ENCODE measurements around the gene ISY1.

ISY1 gene

GRCh38 chr3:129161860-129162271, 1.0 kb upstream of the ISY1 start:
- TF ChIP-seq CREB1 (IDR thresholded peaks at IDR 0.05; ENCODE audit: low read depth) (no peak), ZBTB7A (IDR thresholded peaks at IDR 0.05; ENCODE audit: low read depth) (no peak), TAF1 (IDR thresholded peaks at IDR 0.05; ENCODE audit: low read depth) (no peak), CEBPB (IDR thresholded peaks at IDR 0.05) (no peak), EGR1 (IDR thresholded peaks at IDR 0.05) (no peak), YY1 (IDR thresholded peaks at IDR 0.05; ENCODE audit: low read depth) (no peak), EP300 (IDR thresholded peaks at IDR 0.05; ENCODE audit: borderline replicate concordance) (no peak), MAX (IDR thresholded peaks at IDR 0.05) (no peak)
- TF ChIP-seq, protein P1, sequence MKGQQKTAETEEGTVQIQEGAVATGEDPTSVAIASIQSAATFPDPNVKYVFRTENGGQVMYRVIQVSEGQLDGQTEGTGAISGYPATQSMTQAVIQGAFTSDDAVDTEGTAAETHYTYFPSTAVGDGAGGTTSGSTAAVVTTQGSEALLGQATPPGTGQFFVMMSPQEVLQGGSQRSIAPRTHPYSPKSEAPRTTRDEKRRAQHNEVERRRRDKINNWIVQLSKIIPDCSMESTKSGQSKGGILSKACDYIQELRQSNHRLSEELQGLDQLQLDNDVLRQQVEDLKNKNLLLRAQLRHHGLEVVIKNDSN (IDR thresholded peaks at IDR 0.05), result no peak

- TF ChIP-seq EGR1 (IDR thresholded peaks at IDR 0.05) (no peak), RAD21 (IDR thresholded peaks at IDR 0.05; ENCODE audit: low read depth) (no peak), TEAD4 (IDR thresholded peaks at IDR 0.05) (no peak), ZBTB7A (IDR thresholded peaks at IDR 0.05; ENCODE audit: low read depth) (no peak), MAX (IDR thresholded peaks at IDR 0.05) (no peak), CREB1 (IDR thresholded peaks at IDR 0.05; ENCODE audit: low read depth) (no peak), NFIC (IDR thresholded peaks at IDR 0.05) (no peak), TCF12 (IDR thresholded peaks at IDR 0.05; ENCODE audit: low read depth) (no peak), FOXM1 (IDR thresholded peaks at IDR 0.05; ENCODE audit: borderline replicate concordance, low read depth) (no peak), YY1 (IDR thresholded peaks at IDR 0.05; ENCODE audit: low read depth) (no peak), CEBPB (IDR thresholded peaks at IDR 0.05) (no peak), EP300 (IDR thresholded peaks at IDR 0.05; ENCODE audit: borderline replicate concordance) (no peak), TAF1 (IDR thresholded peaks at IDR 0.05; ENCODE audit: low read depth) (no peak)
- TF ChIP-seq, protein P1 (IDR thresholded peaks at IDR 0.05), result no peak
- TF ChIP-seq, protein P2, sequence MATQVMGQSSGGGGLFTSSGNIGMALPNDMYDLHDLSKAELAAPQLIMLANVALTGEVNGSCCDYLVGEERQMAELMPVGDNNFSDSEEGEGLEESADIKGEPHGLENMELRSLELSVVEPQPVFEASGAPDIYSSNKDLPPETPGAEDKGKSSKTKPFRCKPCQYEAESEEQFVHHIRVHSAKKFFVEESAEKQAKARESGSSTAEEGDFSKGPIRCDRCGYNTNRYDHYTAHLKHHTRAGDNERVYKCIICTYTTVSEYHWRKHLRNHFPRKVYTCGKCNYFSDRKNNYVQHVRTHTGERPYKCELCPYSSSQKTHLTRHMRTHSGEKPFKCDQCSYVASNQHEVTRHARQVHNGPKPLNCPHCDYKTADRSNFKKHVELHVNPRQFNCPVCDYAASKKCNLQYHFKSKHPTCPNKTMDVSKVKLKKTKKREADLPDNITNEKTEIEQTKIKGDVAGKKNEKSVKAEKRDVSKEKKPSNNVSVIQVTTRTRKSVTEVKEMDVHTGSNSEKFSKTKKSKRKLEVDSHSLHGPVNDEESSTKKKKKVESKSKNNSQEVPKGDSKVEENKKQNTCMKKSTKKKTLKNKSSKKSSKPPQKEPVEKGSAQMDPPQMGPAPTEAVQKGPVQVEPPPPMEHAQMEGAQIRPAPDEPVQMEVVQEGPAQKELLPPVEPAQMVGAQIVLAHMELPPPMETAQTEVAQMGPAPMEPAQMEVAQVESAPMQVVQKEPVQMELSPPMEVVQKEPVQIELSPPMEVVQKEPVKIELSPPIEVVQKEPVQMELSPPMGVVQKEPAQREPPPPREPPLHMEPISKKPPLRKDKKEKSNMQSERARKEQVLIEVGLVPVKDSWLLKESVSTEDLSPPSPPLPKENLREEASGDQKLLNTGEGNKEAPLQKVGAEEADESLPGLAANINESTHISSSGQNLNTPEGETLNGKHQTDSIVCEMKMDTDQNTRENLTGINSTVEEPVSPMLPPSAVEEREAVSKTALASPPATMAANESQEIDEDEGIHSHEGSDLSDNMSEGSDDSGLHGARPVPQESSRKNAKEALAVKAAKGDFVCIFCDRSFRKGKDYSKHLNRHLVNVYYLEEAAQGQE (IDR thresholded peaks at IDR 0.05; ENCODE audit: low read depth), result no peak
Observed at GRCh38 chr3:129144786-129145185, 16.1 kb downstream of the ISY1 start.

DNA sequence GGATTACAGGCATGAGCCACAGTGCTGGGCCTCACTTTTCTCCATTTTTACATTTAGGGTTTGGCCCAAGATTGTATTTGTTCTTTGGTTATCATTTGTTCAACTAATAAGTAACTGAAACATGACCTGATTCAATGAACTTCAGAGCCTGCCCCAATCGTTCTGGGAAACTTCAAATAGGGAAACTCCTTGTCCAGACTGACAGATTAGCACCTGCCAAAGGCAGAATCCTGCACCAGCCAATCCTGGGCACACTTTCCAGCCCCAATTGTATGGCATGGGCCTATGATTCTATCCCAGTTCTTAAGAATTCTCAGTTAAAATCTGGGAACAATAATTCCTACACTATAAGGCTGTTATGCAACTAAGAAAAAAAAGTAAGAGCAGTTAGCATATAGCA, 21.0 kb downstream of the ISY1 start:
- TF ChIP-seq NFIC (IDR thresholded peaks at IDR 0.05) (no peak), CREB1 (IDR thresholded peaks at IDR 0.05; ENCODE audit: low read depth) (no peak), FOXM1 (IDR thresholded peaks at IDR 0.05; ENCODE audit: borderline replicate concordance, low read depth) (no peak), ZBTB7A (IDR thresholded peaks at IDR 0.05; ENCODE audit: low read depth) (no peak), TCF12 (IDR thresholded peaks at IDR 0.05; ENCODE audit: low read depth) (no peak), EP300 (IDR thresholded peaks at IDR 0.05; ENCODE audit: borderline replicate concordance) (no peak), TEAD4 (IDR thresholded peaks at IDR 0.05) (no peak), YY1 (IDR thresholded peaks at IDR 0.05; ENCODE audit: low read depth) (no peak), TAF1 (IDR thresholded peaks at IDR 0.05; ENCODE audit: low read depth) (no peak), EGR1 (IDR thresholded peaks at IDR 0.05) (no peak), RAD21 (IDR thresholded peaks at IDR 0.05; ENCODE audit: low read depth) (no peak)
- TF ChIP-seq, protein P1 (IDR thresholded peaks at IDR 0.05), result no peak
- TF ChIP-seq, protein P2 (IDR thresholded peaks at IDR 0.05; ENCODE audit: low read depth), result no peak

DNA sequence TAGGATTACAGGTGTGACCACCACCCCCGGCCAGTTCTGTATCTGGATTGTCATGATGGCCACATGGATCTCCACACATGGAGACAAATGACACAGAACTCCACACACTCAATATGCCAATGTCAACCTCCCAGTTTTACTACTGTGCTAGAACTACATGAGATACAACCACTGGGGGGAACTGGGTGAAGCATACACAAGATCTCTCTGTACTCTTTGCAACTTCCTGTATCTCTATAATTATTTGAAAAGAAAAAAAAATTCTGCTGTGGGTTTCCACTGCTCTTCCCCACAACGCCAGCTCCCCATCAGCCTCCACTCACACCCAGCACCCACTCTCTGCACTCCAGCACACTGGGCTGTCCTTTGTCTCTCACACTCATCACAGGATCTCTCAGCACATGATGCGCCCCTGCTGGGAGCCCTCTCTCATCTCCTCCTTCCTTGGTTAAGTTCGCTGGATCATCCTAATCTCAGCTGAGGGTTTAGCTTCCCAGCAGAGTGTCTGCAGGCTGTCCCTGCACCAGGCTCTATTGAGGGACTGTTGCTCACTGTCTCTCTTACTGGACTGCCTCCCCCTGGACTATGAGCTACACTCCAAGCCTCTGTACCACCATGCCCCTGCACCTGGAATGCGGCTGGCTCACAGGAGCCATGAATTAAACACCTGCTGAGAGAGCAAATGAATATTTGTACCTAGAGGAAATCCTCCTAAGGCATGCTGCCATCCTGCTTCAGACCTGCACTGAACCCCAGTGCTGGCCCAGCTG, 28.6 kb downstream of the ISY1 start:
- TF ChIP-seq EP300 (IDR thresholded peaks at IDR 0.05; ENCODE audit: borderline replicate concordance), result no peak
- no peak for TF ChIP-seq CREB1 (IDR thresholded peaks at IDR 0.05; ENCODE audit: low read depth)
- TF ChIP-seq TEAD4 (IDR thresholded peaks at IDR 0.05), result no peak
- no peak for TF ChIP-seq ZBTB7A (IDR thresholded peaks at IDR 0.05; ENCODE audit: low read depth)
- TF ChIP-seq NFIC (IDR thresholded peaks at IDR 0.05), result no peak
- TF ChIP-seq TCF12 (IDR thresholded peaks at IDR 0.05; ENCODE audit: low read depth), result no peak
- TF ChIP-seq RAD21 (IDR thresholded peaks at IDR 0.05; ENCODE audit: low read depth), result no peak
- TF ChIP-seq FOXM1 (IDR thresholded peaks at IDR 0.05; ENCODE audit: borderline replicate concordance, low read depth), result no peak
- TF ChIP-seq YY1 (IDR thresholded peaks at IDR 0.05; ENCODE audit: low read depth), result no peak
- TF ChIP-seq CEBPB (IDR thresholded peaks at IDR 0.05), result no peak
- no peak for TF ChIP-seq MAX (IDR thresholded peaks at IDR 0.05)
- TF ChIP-seq EGR1 (IDR thresholded peaks at IDR 0.05), result no peak
- TF ChIP-seq, protein P2 (IDR thresholded peaks at IDR 0.05; ENCODE audit: low read depth), result no peak
- no peak for TF ChIP-seq TAF1 (IDR thresholded peaks at IDR 0.05; ENCODE audit: low read depth)
- TF ChIP-seq, protein P1 (IDR thresholded peaks at IDR 0.05), result no peak
